GM12892 (cell line): ENCODE results near the gene PLEKHG7. TPM values are rescaled to one million over a fixed set of nuclear protein-coding genes. Genes with fewer than 3 reads are reported as not detected.
"Not testable (repeated sequence)": the region's sequence is repeated elsewhere in the genome, so short reads cannot be mapped to it uniquely, and the experiment has no call there.

Experiments used
- DNase-seq: peaks from one replicate; pipeline ENCODE4 v3.0.0; 2011; ENCODE audit not compliant: insufficient read length
- FAIRE-seq: peaks from 2 replicates; lab custom pipeline; 2011; peaks lifted over from hg19 to GRCh38; lab: Jason Lieb, UNC
- POLR2A ChIP-seq: IDR thresholded peaks from 2 replicates; pipeline ENCODE4 v1.6.1; 2011; ENCODE audit warnings: low read depth, low read length, control low read depth
- POLR2AphosphoS5 ChIP-seq: IDR thresholded peaks from 2 replicates; pipeline ENCODE4 v1.6.1; 2011; ENCODE audit warnings: low read depth, low read length, control low read depth
- TAF1 ChIP-seq: IDR thresholded peaks from 2 replicates; pipeline ENCODE4 v1.6.1; 2011; ENCODE audit warnings: low read depth, mild to moderate bottlenecking, control low read depth, low read length, borderline replicate concordance
- polyA plus RNA-seq: library from polyadenylated mRNA; unstranded; fragments of >200 nt; gene quantifications from one replicate; pipeline ENCODE4 v1.2.1, GENCODE V29; 2012; ENCODE audit warnings: missing spikeins, inconsistent platforms; ENCODE audit not compliant: missing spikeins

Gene PLEKHG7
- polyA plus RNA-seq: 0.95 TPM

GRCh38 chr12:92702754-92703679 is at the start of gene PLEKHG7:
Gene PLEKHG7, plus strand, starts transcription at chr12:92702989. Its CDS starts 3,643 bp downstream, at chr12:92706632.
- peak; percentile 27 for DNase-seq
- TF ChIP-seq POLR2AphosphoS5: 0 out of 2 replicates have a peak, but pooled peaks have one; percentile 23
- TF ChIP-seq TAF1: no peak
- TF ChIP-seq POLR2A: peak; percentile 49; the same call in 1 of the 2 replicates
- peak; percentile 87 for FAIRE-seq

- FAIRE-seq, DNase-seq: not testable (repeated sequence)
Observed at GRCh38 chr12:92654256-92654655, 48.5 kb upstream of the PLEKHG7 start.

- DNase-seq (no peak), FAIRE-seq (no peak)
- TF ChIP-seq TAF1: no peak
- TF ChIP-seq POLR2AphosphoS5: no peak
- no peak for TF ChIP-seq POLR2A
Observed at GRCh38 chr12:92654929-92655328, 47.9 kb upstream of the PLEKHG7 start.

GRCh38 chr12:92656911-92657310 is 45.9 kb upstream of the PLEKHG7 start:
- FAIRE-seq: no peak
- no peak for DNase-seq
- TF ChIP-seq POLR2AphosphoS5: no peak
- TF ChIP-seq POLR2A: no peak
- TF ChIP-seq TAF1: no peak

GRCh38 chr12:92657770-92658169 is 45.0 kb upstream of the PLEKHG7 start:
- FAIRE-seq (no peak), DNase-seq (no peak)
- no peak for TF ChIP-seq POLR2A
- no peak for TF ChIP-seq POLR2AphosphoS5
- no peak for TF ChIP-seq TAF1

- no peak for FAIRE-seq
- TF ChIP-seq TAF1: no peak
- TF ChIP-seq POLR2A: no peak
- TF ChIP-seq POLR2AphosphoS5: no peak
- no peak for DNase-seq
Observed at GRCh38 chr12:92658611-92659010, 44.2 kb upstream of the PLEKHG7 start.

GRCh38 chr12:92661269-92661668 is 41.5 kb upstream of the PLEKHG7 start:
- FAIRE-seq (no peak), DNase-seq (no peak)
- TF ChIP-seq POLR2A (no peak), POLR2AphosphoS5 (no peak), TAF1 (no peak)

GRCh38 chr12:92665496-92665895 is 37.3 kb upstream of the PLEKHG7 start:
- no peak for DNase-seq
- FAIRE-seq: no peak
- TF ChIP-seq POLR2A (no peak), POLR2AphosphoS5 (no peak), TAF1 (no peak)

- DNase-seq (no peak), FAIRE-seq (no peak)
- no peak for TF ChIP-seq POLR2A
- TF ChIP-seq TAF1: no peak
- no peak for TF ChIP-seq POLR2AphosphoS5
Observed at GRCh38 chr12:92668739-92669138, 34.0 kb upstream of the PLEKHG7 start.

- not testable (repeated sequence) for DNase-seq
Observed at GRCh38 chr12:92671524-92671923, 31.3 kb upstream of the PLEKHG7 start.

GRCh38 chr12:92673756-92674155 is 29.0 kb upstream of the PLEKHG7 start:
- FAIRE-seq: no peak
- no peak for DNase-seq
- TF ChIP-seq POLR2AphosphoS5 (no peak), TAF1 (no peak), POLR2A (no peak)

More at GRCh38 chr12:92671524-92671923, 31.3 kb upstream of the PLEKHG7 start:
- not testable (repeated sequence) for FAIRE-seq

- DNase-seq (no peak), FAIRE-seq (no peak)
- TF ChIP-seq POLR2A (no peak), POLR2AphosphoS5 (no peak), TAF1 (no peak)
Observed at GRCh38 chr12:92674500-92674899, 28.3 kb upstream of the PLEKHG7 start.
